GM21576 (cell line): ENCODE results near the gene NEUROD2.

Source experiments
- ATAC-seq: cut with Tn5 transposase; IDR thresholded peaks from one replicate; pipeline ENCODE4 v1.9.1; 2021; ENCODE audit warnings: mild to moderate bottlenecking, moderate library complexity; ENCODE audit not compliant: unreplicated experiment

Gene NEUROD2

GRCh38 chr17:39618956-39619785 is 11.5 kb upstream of the NEUROD2 start:
- ATAC-seq, result no peak

GRCh38 chr17:39618246-39618913 is 10.7 kb upstream of the NEUROD2 start:
- no peak for ATAC-seq

DNA sequence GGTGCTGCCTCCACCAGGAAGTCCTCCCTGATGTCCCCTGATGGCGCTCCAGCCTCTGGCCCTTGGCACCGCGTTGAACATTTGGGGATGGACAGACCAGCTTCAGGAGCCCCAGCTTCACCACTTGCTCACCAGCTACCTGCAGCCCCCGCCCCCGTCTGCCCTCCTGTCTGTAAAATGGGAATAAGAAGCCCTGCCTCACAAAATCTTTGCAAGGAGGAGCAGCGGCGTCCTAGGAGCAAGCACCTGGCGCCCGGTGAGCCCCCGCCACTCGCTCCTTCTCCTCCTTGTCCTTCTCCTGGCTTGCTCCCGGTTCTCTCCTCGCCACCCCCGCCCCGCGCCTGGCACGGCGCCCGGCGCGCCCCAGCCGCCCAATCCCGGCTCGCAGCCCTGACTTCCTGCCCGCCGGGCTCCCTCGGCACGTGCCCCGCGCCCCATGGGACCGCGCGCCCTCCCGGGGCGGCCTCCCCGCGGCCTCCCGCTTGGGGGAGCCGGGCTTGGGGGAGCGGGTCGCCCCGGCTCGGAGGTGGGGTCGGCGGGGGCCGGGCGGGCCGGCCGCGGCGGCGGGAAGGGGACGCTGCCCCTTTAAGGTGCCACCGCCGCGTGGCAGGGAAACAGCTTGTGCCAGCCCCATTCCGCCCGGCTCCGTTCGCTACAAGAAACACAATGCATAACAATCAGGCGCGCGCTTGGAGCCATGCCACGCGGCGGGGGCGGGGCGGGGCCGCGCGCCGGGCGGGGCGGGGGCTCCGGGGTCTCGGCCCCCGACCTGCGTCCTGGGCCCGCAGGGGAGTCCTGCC is 9.9 kb upstream of the NEUROD2 start:
- ATAC-seq, result no peak

- ATAC-seq, result no peak
Observed at GRCh38 chr17:39617100-39617445, 9.4 kb upstream of the NEUROD2 start.

DNA sequence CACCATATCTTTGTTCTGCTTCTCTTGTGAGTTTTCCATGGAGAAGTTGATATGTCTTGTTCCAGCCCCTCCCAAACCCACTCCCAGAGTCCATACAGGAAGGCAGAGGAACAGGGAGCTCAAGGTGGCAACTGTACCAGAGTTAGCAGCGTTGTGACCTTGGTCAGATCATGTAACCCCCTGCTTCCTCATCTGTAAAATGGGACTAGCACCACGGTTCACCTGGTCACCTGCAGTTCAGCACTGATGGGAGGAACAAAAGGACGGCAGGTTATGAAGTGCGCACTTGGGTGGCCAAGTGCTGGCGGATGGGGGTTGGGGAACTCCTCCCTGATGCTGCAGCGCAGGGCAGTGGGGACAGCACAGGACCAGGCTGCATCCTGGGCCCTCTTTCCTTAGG is 7.7 kb upstream of the NEUROD2 start:
- no peak for ATAC-seq

DNA sequence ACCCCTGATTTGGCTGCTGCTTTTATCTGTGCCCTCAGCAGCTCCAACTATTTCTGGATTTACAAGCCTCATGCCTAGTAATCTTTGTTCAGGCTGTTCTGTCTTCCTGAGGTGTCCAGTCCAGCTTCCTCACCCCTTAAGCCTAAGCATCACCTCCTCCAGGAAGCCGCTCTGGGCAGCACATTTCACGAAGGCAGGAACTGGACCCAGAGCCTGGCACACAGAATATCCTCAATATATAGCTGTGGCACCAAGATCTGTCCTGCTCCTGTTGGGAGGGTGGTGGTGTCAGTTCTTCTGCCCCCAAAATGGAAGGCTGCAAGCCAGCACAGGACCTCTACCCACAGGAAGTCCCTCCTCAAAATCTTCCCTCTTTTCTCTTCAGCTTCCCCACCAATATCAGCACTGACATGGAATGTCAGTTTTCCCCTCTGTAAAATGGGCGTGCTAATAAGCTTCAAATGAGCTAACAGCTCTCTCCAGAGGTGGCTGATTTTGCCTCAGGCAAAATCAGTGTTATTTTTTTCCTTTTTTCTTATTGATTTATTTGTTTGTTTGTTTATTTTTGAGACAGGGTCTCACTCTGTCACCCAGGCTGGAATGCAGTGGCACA is 6.9 kb upstream of the NEUROD2 start:
- no peak for ATAC-seq

GRCh38 chr17:39612935-39613464 is 5.3 kb upstream of the NEUROD2 start:
- no peak for ATAC-seq

DNA sequence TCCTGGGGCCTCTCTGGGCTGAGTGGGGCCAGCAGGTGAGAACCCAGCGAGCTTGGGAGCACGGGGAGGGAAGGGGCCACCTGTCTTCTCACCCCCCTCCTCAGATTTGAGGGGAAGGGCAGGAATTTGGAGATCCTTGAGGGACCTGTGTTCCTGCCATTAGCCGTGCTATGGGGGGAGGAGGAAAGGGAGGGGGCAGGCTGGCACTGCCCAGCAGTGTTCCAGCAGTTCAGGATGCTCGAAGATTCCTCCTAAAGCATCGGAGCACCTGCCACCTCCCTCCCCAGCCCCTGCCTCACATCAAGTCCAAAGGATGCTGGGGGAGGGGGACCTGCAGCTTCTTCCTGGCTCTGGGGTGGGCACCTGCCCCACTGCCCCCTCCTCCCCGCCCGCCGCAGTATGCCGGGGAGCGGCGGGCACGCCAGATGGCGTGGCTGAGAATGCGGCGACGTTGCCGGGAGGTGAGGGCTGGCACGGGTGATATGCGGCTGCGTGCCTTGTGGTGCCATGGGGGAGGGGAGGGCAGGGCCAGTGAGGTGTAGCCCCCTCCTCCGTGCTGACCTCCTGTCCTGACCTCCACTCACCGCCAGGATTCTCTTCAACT is 4.7 kb upstream of the NEUROD2 start:
- no peak for ATAC-seq

GRCh38 chr17:39611401-39612112 is 3.8 kb upstream of the NEUROD2 start:
- no peak for ATAC-seq

DNA sequence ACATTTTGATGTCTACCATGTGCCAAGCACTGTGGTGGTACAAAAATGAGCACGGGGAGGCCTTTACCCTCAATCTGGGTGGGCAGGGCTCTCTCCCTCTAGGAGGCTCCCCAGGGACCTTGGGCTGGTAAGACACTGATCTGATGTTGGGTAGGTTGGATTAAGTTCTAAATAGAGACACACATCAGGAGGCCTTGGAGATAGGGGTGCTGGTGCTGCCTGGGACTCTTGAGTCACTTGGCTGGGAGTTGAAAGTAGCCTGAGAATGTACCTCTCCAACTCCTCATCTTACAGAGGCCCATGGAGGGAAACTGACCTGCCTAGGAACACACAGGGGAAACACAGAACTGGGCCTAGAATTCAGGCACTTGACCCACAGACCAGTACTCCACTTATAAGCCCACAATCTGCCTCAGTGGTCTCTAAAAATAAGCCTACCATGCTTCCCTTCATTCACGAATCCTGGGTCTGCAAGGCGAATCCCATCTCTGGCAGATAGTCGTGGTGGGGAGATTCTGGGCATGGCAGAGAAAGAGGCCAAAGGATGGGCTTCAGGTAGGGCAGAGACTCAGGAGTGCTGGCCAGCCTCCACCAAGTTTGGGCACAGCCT is 1.8 kb upstream of the NEUROD2 start:
- no peak for ATAC-seq

DNA sequence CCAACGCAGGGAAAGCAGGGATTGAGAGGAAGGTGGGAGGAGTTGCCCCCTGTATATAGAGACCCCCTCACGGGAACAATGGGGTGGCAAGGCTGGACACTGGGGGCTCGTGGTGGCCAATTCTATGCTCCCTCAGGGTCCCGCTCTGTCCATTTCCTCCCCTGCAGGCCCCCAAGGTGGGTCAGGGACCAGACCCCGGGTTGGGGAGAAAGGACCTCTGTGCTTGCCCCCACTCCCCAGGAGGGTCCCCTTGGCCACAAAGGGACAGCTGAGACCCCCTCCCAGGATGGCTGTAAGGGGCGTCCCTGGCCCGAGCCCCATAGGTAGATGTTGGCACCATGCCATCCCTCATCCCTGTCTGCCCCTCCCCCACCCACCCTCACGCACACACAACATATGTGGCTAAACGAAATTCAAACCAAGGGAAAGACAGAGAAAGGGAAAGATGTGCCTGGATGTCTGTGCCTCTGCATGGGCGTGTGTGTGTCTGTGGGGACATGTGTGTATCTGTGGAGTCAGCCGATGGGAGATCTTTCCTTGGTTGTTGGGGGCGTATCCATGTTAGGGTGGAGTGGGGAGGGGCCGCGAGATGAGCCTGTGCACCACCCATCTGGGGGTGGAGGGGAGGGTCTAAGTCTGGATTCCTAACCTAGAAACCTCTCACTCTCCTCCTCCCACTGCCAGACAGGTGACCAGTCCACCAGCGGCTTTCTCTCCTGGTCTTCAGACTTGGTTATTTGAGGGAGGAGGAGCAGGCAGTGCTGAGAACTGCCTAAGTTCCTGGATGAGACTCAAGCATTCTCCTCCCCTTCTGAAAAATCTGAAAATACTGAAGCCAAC is 642 bp upstream of the NEUROD2 start:
- no peak for ATAC-seq

GRCh38 chr17:39607057-39607850 is 466 bp downstream of the NEUROD2 start:
- ATAC-seq, result no peak

GRCh38 chr17:39606434-39607056 is 1.2 kb downstream of the NEUROD2 start:
- ATAC-seq, result no peak

DNA sequence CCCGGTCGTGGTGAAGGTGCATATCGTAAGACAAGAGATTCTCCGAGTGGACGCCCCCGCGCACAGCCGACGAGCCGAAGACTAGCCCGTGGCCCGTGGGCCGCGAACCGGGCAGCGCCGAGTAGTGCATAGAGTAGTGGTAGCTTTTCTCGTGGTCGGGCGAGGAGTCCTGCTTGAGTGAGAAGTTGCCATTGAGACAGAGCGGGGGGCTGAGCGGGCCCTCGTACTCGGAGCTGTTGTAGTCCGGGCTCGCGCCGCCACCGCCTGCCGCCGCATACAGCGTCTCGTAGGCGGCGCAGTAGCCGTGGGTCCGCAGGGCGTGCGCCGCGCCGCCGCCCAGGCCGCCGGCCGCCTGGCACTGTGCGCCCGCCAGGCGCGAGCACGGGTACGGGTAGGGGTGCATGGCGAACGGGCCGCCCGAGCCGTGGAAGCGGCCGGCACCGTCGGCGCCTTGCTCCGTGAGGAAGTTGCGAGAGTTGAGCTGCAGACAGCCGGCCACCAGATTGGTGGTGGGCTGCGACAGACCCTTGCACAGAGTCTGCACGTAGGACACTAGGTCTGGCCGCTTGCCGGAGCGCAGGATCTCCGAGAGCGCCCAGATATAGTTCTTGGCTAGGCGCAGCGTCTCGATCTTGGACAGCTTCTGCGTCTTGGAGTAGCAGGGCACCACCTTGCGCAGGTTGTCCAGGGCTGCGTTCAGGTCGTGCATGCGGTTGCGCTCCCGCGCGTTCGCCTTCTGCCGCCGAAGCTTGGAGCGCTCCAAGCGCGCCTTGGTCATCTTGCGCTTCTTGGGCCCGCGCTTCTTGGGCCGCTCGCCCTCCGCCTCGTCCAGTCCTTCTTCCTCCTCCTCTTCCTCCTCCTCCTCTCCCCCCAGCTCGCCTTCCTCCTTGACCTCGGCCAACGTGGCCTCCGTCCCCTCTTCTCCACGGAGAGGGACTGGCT is 2.0 kb downstream of the NEUROD2 start:
- no peak for ATAC-seq

DNA sequence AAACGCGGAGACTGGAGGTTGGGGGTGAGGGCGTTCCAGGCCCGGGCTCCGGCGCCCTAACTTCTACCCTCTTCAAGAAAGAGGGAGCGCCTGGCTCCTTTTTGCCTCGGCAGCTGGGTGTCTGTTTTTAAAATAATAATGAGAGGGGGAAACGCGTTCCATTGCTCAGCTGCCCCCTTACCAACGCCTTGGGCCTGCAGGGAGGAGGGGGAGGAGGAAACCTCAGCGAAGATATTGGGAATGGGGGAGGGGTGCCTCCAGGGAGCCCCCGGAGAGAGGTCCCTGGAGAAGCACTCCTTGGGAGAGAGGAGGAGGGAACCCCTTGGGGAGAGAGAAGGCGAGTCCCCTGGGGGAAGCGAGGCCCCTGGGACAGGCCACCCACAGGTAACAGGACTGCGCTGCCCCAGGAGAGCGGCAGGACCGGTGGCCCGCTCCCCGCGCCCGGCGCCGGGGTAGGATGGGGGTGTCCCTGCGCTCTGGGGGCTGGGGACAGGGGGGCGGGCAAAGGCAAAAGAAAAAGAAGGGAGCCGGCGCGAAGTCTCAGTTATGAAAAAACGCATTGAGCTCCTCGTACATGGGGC is 2.7 kb downstream of the NEUROD2 start:
- no peak for ATAC-seq
